ENCODE data around the gene NTN1. TPM values are rescaled to one million over a fixed set of nuclear protein-coding genes. Genes with fewer than 3 reads are reported as not detected.
A peak's percentile ranks its signal among the peaks of the same experiment; 100 is the strongest.

The NTN1 gene
- total RNA-seq, 3 donors from 2014 or later (not counting 1 experiment from before 2014, with no cell fraction given) = 0.12 to 0.15 (median 0.14) TPM

GRCh38 chr17:8995711-8996110 is 25.6 kb upstream of the NTN1 start:
- H3K9me3 Mint-ChIP-seq = no peaks in the 10 kb centered on the region
- no peaks in the 10 kb centered on the region for H3K9me3 ChIP-seq (ENCODE audit: control insufficient read depth, insufficient read depth, low read length)
- 95% methylated on average over 7 of the region's 7 CpGs for WGBS (ENCODE audit: insufficient coverage)
- H3K27me3 Mint-ChIP-seq (ENCODE audit: low read depth in 2 of 2) = peaks cover 9 to 16% of the 10 kb centered on the region in 2 donors
- no peak for DNase-seq
- H3K27ac ChIP-seq (ENCODE audit: low read length) = no peak overlapping the region
- H3K36me3 ChIP-seq (ENCODE audit: control insufficient read depth, insufficient read depth, low read length) = no peaks in the 10 kb centered on the region
- no peaks in the 10 kb centered on the region for H3K36me3 Mint-ChIP-seq
- H3K4me1 ChIP-seq (ENCODE audit: control insufficient read depth, insufficient read depth, low read length) = peaks cover 6% of the 10 kb centered on the region
- peaks cover 0 to 12% of the 10 kb centered on the region in 2 donors for H3K4me1 Mint-ChIP-seq
- no peak overlapping the region for H3K4me3 ChIP-seq (ENCODE audit: low read length)
- TF ChIP-seq CTCF (IDR thresholded peaks at IDR 0.05) = no peak
- H3K27me3 ChIP-seq (ENCODE audit: control insufficient read depth, insufficient read depth, low read length) = no peaks in the 10 kb centered on the region
- H3K27ac Mint-ChIP-seq = no peak overlapping the region
- intact Hi-C loops (cut with micrococcal nuclease) = no loop called here
- H3K4me3 Mint-ChIP-seq = no peak overlapping the region
- no peak for ATAC-seq

GRCh38 chr17:8997994-8998628 is 23.2 kb upstream of the NTN1 start:
- no peak overlapping the region for H3K4me3 ChIP-seq (ENCODE audit: low read length)
- H3K36me3 Mint-ChIP-seq = no peaks in the 10 kb centered on the region
- H3K27me3 Mint-ChIP-seq (ENCODE audit: low read depth in 2 of 2) = peaks cover 27 to 28% of the 10 kb centered on the region in 2 donors
- H3K27ac Mint-ChIP-seq = no peak overlapping the region
- peak; percentile 100 for TF ChIP-seq CTCF (IDR thresholded peaks at IDR 0.05)
- peaks cover 4% of the 10 kb centered on the region for H3K4me1 ChIP-seq (ENCODE audit: control insufficient read depth, insufficient read depth, low read length)
- H3K27ac ChIP-seq (ENCODE audit: low read length) = no peak overlapping the region
- DNase-seq (peak; percentile 79 to 91), ATAC-seq (peak; percentile 84 to 92 (median 85))
- WGBS (ENCODE audit: insufficient coverage) = 6% methylated on average over 8 of the region's 9 CpGs
- H3K4me3 Mint-ChIP-seq = no peak overlapping the region
- intact Hi-C loops (cut with micrococcal nuclease) = loop anchor here (1.0 kb wide), 1 partner anchor 93 kb away; no protein-coding TSS in a partner anchor
- H3K27me3 ChIP-seq (ENCODE audit: control insufficient read depth, insufficient read depth, low read length) = peaks cover 5% of the 10 kb centered on the region
- H3K4me1 Mint-ChIP-seq = peaks cover 5 to 13% of the 10 kb centered on the region in 2 donors
- H3K9me3 ChIP-seq (ENCODE audit: control insufficient read depth, insufficient read depth, low read length) = no peaks in the 10 kb centered on the region
- no peaks in the 10 kb centered on the region for H3K9me3 Mint-ChIP-seq
- no peaks in the 10 kb centered on the region for H3K36me3 ChIP-seq (ENCODE audit: control insufficient read depth, insufficient read depth, low read length)

- H3K9me3 Mint-ChIP-seq = no peaks in the 10 kb centered on the region
- Histone ChIP-seq H3K4me3 (ENCODE audit: low read length) (no peak overlapping the region), H3K9me3 (ENCODE audit: control insufficient read depth, insufficient read depth, low read length) (no peaks in the 10 kb centered on the region), H3K4me1 (ENCODE audit: control insufficient read depth, insufficient read depth, low read length) (peaks cover 15% of the 10 kb centered on the region), H3K27me3 (ENCODE audit: control insufficient read depth, insufficient read depth, low read length) (peaks cover 28% of the 10 kb centered on the region), H3K27ac (ENCODE audit: low read length) (no peak overlapping the region), H3K36me3 (ENCODE audit: control insufficient read depth, insufficient read depth, low read length) (no peaks in the 10 kb centered on the region)
- no peak overlapping the region for H3K27ac Mint-ChIP-seq
- DNase-seq (no peak), ATAC-seq (no peak)
- H3K27me3 Mint-ChIP-seq (ENCODE audit: low read depth in 2 of 2) = peaks cover 55 to 57% of the 10 kb centered on the region in 2 donors
- TF ChIP-seq CTCF (IDR thresholded peaks at IDR 0.05) = no peak
- intact Hi-C loops (cut with micrococcal nuclease) = loop anchor here (10.0 kb wide), 1 partner anchor 217 kb away; no protein-coding TSS in a partner anchor
- peaks cover 10 to 15% of the 10 kb centered on the region in 2 donors for H3K4me1 Mint-ChIP-seq
- no peaks in the 10 kb centered on the region for H3K36me3 Mint-ChIP-seq
- WGBS (ENCODE audit: insufficient coverage) = 7% methylated on average over 1 of the region's 3 CpGs
- peak overlapping the region; percentile 13 for H3K4me3 Mint-ChIP-seq
Measured at GRCh38 chr17:9001559-9001958, 19.8 kb upstream of the NTN1 start.

All from natural killer cell (primary cell).